IPS-11a (cell line): Measurements from ENCODE around the gene TNPO3.

Experiments
- H3K4me3 ChIP-seq: one replicate; pipeline ENCODE4 v1.5.1; 2013; ENCODE audit warnings: low read depth, low read length, control low read depth

The TNPO3 gene

DNA sequence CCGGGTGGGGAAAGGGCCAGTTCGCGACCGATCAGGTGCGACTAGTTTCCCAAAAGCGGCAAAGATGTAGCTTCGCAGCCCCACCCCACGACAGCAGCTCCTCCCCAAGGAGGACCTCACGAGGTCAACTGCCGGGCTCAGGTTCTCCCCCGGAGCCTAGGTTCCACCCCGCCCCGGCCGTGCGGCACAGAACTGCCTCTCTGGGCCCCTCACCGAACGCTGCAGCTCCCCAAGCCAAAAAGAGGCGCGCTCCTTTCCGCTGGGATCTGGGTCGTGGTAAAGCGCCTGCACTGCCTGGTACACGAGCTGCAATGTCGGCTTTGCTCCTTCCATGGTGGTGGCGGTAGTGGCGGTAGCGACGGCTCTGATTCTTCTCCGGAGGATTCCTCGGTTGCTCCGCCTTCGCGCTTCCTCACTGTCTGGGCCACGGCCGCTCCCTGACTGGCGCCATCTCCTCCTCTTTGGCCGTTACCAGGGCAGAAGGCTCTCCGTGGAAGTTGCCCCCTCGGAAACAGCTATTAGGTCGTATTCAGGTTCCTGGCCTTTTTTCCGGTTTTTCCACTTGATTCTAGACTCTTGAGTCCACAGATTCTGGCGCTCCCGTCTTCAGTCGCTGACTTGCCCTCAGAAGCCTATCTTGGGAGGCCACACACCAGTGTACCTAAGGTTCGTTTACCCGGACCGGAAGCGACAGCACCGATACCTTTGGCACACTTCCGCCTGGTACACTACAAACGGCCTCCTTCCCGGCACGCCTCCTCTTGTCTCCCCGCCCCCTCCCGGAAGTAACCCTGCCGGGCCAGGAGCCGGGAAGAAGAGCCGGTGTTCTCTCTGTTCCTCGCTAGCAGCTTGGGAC is at the start of gene TNPO3:
TSS of gene TNPO3 (minus strand) at position 674 of the 856 bp plus-strand sequence. CDS start at position 333, 341 bp downstream.
- peak within 1 kb of the TSS; percentile 89 for H3K4me3 ChIP-seq

DNA sequence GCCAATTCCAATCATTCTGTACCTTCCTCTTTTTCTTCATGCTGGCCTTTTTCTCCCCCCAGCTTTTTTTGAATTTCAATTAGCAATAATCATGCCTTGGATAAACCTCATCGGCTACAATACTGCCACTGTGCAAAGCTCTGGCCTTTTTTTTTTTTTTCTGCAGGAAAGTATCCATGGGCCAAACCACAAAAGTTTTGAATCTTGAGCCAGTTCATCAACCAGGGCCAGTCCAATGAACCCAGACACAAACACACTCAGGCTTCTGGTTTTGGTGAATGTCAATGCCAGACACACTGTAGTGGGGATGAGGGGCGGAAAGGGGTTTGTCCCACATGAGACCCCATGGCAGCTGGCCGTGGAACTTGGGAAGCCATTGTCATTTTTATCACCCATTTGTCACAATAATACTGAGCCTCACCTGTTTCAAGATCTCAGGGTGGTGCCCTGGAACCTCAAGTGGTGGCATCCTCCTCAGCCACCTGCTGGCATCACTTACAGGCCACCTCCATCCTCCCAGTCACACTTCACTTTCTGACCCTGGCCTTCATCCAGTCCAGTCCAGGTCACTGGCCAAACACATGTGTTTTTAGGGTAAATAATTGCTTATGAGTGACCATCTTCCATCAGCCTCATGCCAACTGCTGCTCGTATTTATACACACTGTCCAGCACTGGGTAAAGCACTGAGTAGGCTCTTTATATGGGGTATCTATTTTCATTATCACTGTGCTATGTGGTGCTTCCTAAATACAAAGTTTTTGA is 48.8 kb upstream of the TNPO3 start:
- no peak overlapping the region for H3K4me3 ChIP-seq

DNA sequence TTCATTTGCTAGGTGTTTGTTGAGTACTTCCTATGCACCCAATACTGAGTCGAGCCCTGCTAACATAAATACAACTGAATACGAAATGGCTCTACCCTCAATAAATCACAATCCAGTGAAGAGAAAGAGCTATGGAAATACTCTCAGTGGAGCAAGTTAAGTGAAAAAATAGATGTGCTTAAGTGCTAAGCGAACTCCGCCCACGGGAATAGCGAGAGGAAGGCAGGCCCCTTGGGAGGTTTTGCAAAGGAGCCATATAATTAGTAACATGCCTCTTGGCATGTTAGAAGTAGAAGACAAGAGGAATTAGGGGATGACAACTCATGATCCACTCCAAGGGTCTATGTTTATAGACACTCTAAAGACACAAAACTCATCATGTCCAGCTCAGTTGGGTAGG is 46.8 kb upstream of the TNPO3 start:
- H3K4me3 ChIP-seq, result no peak overlapping the region

DNA sequence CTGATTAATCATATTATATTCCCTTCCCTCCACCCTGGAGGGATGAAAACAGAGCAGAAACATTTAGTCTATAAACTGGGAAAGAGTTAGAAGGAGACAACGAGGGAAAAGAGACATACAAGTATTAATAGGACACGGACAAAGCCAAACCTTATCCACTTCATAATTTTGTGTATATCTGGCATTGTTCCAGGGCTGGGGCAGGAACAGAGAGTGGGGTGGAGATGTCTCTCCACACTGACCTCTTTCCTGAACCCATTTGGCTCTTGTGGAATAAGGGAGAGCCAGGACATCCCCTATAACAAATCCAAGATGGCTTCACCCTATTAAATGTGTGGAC is 45.9 kb upstream of the TNPO3 start:
- no peak overlapping the region for H3K4me3 ChIP-seq

DNA sequence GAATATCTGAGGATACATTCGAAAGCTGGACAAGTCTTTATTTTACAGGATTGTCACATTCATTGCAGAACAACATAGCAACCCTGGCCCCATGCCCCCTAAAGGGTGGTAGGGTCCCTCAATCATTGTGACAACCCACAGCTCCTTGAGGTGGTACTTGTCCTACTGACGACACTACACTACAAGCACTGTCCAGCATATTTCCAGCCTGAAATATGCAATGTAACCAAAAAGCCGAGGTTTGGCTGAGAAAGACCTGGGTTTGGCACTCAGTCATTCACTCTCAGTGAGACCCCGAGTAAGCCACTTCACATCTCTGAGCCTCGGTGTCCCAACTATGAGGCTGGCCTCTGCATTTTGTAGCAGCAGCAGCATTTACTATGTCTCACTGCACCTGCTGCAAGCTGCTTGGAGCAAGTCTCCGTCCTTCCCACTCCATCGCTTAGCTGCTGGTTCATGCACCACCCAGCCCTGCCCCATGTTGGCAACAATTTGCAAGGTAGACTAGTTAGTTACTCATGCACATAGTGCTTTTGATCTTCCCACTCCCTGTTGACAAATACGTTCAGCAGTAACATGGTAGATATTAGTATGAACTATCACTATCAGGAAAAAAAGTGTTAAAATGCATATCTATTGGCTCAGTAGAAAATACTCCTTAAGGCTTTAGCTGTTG is 43.6 kb upstream of the TNPO3 start:
- no peak overlapping the region for H3K4me3 ChIP-seq

DNA sequence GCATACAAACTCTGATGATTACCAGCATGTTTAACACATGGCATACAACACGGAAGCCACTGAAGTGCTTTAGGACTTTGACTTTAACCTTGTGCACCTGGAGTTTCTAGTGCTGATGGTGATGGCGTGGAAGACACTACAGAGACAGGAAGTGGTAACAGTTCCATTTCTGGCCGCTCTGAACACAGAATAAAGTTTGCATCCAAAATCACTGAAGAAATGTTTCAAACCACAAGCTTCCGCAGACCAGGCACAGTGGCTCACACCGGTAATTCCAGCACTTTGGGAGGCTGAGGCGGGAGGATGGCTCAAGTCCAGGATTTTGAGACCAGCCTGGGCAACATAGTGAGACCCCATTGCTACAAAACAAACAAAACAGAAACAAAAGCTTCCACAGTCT is 40.3 kb upstream of the TNPO3 start:
- no peak overlapping the region for H3K4me3 ChIP-seq

DNA sequence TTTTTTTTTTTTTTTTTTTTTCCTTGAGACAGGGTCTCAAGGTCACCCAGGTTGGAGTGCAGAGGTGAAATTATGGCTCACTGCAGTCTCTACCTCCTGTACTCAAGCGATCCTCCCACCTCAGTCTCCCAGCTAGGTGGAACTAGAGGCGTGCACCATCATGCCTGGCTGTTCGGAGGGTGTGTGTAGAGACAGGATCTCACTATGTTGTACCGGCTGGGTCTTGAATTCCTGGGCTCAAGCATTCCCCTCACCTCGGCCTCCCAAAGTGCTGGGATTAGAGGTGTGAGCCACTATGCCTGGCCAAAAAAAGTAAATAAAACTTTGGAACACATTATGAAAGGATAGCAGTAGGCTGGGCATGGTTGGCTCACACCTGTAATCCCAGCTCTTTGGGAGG is 39.6 kb upstream of the TNPO3 start:
- H3K4me3 ChIP-seq, result no peak overlapping the region

DNA sequence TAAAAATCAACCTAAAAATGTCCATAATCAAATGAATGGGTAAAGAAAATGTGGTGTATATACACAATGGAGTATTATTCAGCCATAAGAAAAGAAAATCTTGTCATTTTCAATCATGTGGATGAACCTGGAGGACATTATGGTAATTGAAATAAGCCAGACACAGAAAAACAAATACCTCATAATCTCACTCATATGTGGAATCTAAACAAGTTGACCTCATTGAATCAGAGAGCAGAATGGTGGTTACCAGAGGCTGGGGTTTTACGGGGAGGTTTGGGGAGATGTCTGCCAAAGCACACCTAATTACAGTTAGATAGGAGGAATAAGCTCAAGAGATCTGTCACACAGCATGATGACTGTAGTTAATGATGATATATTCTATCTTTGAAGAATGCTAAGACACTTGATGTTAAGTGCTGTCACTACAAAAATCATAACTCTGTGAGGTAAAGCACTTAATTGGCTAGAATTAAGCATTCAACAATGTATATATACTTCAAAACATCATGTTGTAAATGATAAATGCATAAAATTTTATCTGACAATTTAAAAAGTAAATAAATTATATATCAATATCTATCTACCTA is 39.1 kb upstream of the TNPO3 start:
- no peak overlapping the region for H3K4me3 ChIP-seq

DNA sequence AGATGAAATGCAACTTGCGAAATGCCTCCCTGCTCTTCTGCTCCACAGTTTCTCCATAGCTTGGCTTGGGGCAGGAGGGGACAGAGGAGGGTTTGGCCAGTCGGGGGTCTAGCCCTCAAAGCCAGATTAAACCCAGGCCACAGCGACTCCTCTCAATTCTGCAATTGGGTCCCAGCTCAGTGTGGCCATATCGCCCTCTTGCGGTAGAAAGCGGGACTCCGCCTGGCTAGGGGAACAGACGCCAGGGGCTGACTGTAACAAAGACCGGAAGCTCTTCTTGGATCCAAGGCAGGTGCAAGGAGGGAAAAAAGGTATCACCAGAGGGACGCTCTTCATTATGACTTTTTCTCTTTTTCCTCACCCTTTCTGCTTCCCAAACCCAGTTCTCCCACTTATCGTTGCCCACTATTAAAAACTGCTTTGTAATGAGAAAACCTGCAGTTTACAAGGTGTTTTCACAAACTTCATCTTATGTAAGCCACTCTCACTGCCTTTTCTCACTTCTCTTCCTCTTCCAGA is 36.6 kb upstream of the TNPO3 start:
- H3K4me3 ChIP-seq, result no peak overlapping the region

DNA sequence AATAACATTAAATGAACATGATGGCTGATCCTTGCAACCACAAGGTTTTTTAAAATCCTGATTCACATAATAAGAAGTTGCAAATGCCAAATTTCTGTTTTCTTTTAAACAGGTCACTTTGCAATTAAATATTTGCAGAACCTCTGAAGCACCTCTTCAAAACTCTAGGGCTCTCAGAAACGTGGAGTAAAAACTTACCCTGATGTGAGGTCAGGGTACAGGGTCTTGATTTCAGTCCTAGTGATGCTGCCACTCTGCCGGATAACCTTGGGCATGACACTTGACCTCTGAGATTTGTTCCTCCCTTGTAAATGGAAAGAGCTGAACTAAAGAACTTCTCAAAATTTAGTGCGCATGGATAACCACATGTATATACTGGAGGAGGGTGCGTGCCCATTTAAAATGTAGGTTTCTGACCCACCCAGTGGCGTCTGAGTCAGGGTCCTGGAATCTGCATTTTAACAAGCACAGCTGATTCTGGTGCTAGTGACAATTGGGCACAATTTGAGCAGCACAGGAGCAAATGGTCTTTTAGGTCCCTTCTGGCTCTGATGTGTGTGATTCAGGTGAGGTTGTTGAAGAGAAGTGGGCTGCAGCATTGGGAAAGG is 35.5 kb upstream of the TNPO3 start:
- H3K4me3 ChIP-seq, result no peak overlapping the region

DNA sequence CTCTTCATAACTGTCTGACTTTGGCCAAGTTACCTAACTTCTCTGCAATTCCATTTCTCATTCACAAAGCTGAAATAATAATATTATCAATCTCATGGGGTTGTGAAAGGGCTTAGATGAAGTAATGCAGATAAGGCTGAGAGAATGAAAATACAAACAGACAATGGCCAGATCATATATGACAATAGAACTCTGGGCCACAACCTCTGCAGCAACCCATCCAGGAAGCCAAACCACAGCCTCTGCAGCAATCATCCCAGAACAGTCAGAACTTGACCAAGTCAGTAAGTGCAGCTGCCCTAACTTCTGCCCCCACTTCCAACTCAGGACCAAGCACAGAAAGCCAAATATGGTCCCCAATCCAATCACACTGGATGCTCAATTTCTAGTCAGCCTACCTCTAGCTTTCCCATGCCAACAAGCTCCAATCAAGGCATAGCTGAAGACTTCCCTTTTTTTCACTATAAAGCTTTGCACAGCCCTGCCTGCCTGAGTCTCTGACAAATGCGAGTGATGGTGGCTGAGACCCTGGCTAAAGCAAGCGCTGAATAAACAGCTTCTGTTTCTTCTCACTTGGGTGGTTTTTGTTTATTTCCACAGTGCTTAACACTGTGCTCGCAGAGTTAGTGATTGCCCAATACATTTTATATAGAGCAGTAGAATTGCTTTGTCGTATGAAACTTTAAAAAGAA is 34.8 kb upstream of the TNPO3 start:
- H3K4me3 ChIP-seq, result no peak overlapping the region

DNA sequence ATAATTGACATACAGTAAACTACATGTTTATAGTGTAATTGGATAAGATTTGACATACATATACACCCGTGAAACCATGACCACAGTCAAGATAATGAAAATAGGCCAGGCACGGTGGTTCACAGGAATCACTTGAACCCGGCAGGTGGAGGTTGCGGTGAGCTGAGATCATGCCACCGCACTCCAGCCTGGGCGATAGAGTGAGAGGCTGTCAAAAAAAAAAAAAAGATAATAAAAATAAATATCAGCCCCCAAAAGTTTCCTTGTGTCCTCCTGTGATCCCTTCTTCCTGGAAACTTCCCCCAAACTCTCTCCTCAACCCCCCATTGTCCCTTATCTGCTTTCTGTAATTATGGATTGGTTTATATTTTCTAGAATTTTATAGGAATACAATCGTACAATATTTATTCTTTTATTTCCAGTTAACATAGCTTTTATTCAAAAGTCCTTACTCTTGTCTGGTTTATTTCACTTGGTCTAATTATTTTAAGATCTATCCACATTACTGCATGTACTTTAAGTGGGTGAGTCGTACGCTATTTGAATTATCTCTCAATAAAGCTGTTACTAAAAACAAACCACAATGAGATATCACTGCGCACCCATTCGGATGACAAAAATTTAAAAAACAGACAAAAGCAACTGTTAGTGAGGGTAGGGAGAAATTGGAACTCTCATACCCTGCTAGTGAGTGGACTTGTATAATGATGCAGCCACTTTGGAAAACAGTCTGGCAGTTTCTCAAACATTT is 30.1 kb upstream of the TNPO3 start:
- H3K4me3 ChIP-seq, result no peak overlapping the region

DNA sequence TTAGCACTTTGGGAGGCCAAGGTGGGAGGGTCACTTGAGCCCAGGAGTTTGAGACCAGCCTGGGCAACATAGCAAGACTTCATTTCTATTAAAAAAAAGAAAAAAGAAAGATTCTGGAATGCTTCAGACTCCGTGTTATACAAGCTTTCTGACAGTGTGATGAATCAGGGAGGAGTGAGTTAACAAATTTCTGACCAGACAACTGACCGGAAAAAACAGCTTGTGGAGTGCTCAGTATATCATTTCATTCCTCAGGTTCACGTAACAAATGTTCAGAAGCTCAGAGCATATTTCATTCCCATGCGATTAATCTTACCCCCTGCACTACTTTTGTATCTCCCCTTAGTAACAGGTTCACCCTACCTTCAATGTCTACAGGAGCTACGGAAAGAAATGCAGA is 28.6 kb upstream of the TNPO3 start:
- no peak overlapping the region for H3K4me3 ChIP-seq

DNA sequence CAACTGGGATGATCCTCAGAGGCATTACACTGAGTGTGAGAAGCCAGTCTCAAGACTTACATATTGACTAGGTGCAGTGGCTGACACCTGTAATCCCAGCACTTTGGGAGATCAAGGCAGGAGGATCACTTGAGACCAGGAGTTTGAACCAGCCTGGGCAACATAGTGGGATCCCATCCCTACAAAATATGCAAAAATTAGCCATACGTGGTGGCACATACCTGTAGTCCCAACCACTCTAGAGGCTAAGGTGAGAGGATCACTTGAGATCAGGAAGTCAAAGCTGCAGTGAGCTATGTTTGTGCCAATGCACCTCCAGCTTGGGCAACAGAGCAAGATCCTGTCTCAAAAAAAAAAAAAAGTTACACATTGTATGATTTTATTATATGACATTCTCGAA is 23.5 kb upstream of the TNPO3 start:
- H3K4me3 ChIP-seq, result no peak overlapping the region

DNA sequence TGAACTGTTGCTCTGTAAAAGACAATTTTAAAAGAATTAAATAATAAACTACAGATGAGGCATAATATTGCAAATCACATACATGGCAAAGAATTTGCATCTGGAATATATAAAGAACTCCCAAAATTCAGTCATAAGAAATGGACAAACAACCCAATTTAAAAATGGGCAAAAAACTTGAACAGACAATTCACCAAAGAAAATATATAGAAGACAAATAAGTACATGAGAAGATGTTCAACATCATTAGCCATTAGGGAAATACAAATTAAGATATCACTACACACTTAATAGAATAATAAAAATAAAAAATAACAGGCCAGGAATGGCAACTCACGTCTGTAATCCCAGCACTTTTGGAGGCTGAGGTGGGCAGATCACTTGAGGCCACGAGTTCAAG is 22.0 kb upstream of the TNPO3 start:
- no peak overlapping the region for H3K4me3 ChIP-seq

DNA sequence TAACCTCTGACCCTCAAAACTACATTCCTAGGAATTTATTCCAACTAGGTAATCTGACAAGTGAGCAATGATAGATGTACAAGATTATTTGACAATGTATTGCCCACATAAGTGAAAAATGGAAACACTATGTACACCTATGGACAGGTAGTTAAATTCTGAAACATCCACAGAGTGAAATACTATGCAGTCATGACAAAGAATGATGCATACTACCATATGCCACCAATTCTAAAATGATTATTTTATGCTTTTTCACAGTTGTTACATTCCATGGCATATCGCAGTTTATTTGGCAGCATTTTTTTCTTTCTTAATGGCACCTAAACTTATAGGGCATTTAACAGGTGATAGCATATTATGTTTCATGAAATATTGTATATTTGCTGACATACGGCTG is 20.1 kb upstream of the TNPO3 start:
- no peak overlapping the region for H3K4me3 ChIP-seq

DNA sequence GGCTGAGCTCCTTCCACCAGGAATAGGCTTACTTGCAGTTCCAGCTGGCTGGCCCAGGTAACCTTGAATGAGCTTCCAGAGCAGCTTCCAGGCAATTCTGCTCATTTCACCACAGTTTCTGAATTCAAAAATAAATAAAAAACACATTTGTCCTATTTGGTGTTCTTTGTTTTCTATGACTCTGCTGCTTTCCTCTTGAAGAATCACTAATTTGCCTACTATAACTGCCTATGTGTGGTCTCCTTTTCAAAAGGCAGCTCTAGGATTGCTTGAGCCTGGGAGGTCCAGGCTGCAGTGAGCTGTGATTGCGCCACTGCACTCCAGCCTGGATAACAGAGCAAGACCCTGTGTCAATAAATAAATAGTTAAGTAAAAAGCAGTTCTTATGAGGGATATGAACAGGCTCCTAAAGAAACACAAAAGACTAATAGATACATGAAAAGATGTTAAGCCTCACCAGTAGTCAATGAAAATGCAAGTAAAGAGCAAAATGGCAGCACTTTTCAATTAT is 19.5 kb upstream of the TNPO3 start:
- H3K4me3 ChIP-seq, result no peak overlapping the region

DNA sequence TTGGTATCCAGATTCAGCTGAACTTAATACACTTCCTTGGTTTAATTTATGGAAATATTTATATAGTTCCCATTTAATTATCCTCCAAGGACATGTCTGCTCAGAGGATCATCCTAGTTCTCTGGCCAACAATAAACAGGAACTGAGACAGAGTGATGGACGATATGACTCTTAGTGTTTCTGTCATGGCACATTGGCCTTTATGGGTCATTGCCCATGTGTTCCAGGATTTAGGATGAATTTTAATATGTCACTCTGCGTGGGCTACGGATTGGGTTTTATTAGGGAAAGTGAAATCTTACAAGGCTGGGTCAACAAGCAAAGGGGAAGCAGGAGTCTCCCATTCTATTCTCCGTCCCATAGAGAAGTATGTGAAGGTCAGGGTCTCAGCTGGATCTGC is 18.8 kb upstream of the TNPO3 start:
- H3K4me3 ChIP-seq, result no peak overlapping the region

DNA sequence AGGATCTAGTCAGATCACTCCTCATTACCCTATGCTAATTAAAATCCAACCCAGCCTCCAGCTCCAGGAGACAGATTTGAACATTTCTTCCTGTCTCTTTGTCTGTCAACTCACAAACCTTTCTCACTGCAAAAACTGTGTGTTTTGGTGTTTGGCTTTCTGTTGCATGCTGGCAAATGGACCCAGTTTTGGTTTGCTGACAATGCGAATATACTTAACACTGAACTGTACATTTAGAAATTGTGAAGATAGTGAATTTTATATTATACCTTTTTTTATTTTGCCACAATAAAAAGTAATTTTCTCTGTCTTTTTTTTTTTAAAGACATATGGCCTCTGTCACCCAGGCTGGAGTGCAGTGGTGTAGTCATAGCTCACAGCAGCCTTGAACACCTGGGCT is 18.3 kb upstream of the TNPO3 start:
- no peak overlapping the region for H3K4me3 ChIP-seq
